ENCODE data around the gene STK40.
A peak's percentile ranks its signal among the peaks of the same experiment; 100 is the strongest.

The STK40 gene

DNA sequence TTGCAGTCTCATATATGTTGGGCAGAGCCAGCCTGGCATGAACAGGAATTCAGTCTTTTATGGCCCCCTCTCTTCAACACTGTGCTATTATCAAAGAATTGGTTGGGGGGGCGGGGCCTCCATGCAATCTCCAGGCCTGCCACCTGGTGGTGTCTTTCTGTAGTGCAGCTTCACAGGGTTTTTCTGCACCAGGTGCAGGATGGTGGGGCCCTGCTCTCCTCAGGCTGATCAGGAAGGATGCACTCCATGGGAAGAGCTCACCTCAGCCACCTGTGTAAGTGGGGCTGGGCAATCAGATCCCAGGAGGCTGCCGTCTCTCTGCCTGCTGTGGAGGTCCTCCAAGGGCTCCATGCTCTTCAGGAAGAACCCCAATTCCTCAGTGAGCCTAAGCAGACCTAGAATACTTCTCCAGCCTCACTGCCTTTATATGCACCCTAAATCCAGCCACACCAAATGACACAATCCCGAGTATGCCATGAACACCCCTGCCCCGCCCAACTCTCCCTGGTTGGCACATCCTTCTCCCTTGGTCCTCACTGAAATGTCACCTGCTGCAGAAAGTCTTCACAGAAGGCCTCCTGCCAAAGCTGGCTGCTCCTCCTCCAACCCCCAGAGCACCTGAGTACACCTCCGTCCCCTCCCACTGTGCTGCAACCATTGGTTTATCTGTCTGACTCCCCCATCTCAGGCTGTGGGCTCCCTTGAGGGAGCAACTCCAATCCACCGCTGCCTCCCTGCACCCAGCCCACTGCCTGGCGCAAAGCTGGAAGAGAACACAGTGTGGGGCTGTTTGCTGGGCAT lies 16.5 kb downstream of the STK40 start:
- peak overlapping the region; percentile 93 for H3K4me2 ChIP-seq (ENCODE audit: low read length)

DNA sequence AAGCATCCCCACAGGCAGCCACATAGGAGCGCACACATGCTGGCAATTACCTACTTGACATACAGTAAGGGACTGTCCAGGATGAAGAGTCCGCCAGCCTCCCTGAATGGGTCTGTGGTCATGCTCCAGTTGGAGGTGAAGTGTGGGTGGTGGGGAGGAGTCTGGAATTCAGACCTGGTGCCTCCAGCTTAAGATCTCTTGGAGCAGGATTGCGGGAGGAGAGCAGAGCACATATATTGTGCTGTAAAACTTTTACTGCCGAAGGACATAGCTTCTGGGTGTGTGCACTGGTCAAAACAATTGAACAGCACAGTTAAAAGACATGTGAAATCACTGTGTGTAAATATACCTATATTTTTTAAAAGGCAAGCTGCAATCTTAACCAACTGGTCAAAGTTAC lies 17.9 kb downstream of the STK40 start:
- Histone ChIP-seq H3K4me1 (ENCODE audit: control insufficient read depth, low read length) (peaks cover 76% of the 10 kb centered on the region), H4K20me1 (ENCODE audit: control insufficient read depth, insufficient read depth, low read depth, low read length) (peaks cover 17% of the 10 kb centered on the region; the same call in 1 of the 2 replicates), H3K4me2 (ENCODE audit: low read length) (no peak overlapping the region), H3K36me3 (ENCODE audit: control insufficient read depth, low read length) (peaks cover 64% of the 10 kb centered on the region), H3K27ac (ENCODE audit: low read depth, low read length) (no peak overlapping the region), H3K4me3 (ENCODE audit: low read length) (no peak overlapping the region), H3K9me2 (replicated peaks; ENCODE audit: control insufficient read depth, low read length) (no peaks in the 10 kb centered on the region), H3F3A (ENCODE audit: control insufficient read depth, insufficient read depth) (peaks cover 23% of the 10 kb centered on the region), H3K27me3 (ENCODE audit: control insufficient read depth, low read length) (no peaks in the 10 kb centered on the region), H3K79me2 (ENCODE audit: control insufficient read depth, low read length) (peaks cover 86% of the 10 kb centered on the region), H3K9me3 (ENCODE audit: control insufficient read depth, insufficient read depth, low read length) (no peaks in the 10 kb centered on the region)
- no peak for TF ChIP-seq EZH2phosphoT487 (IDR thresholded peaks at IDR 0.05; ENCODE audit: borderline replicate concordance, low read length)
- TF ChIP-seq, protein P1, sequence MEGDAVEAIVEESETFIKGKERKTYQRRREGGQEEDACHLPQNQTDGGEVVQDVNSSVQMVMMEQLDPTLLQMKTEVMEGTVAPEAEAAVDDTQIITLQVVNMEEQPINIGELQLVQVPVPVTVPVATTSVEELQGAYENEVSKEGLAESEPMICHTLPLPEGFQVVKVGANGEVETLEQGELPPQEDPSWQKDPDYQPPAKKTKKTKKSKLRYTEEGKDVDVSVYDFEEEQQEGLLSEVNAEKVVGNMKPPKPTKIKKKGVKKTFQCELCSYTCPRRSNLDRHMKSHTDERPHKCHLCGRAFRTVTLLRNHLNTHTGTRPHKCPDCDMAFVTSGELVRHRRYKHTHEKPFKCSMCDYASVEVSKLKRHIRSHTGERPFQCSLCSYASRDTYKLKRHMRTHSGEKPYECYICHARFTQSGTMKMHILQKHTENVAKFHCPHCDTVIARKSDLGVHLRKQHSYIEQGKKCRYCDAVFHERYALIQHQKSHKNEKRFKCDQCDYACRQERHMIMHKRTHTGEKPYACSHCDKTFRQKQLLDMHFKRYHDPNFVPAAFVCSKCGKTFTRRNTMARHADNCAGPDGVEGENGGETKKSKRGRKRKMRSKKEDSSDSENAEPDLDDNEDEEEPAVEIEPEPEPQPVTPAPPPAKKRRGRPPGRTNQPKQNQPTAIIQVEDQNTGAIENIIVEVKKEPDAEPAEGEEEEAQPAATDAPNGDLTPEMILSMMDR (IDR thresholded peaks at IDR 0.05; ENCODE audit: low read depth, low read length, poor library complexity, severe bottlenecking), result no peak

More for the DNA sequence above, 16.5 kb downstream of the STK40 start:
- Histone ChIP-seq H3K27ac (ENCODE audit: low read depth, low read length) (peak overlapping the region; percentile 87), H3K9me3 (ENCODE audit: control insufficient read depth, insufficient read depth, low read length) (no peaks in the 10 kb centered on the region), H3F3A (ENCODE audit: control insufficient read depth, insufficient read depth) (peaks cover 31% of the 10 kb centered on the region), H3K9me2 (replicated peaks; ENCODE audit: control insufficient read depth, low read length) (no peaks in the 10 kb centered on the region), H3K4me1 (ENCODE audit: control insufficient read depth, low read length) (peaks cover 90% of the 10 kb centered on the region), H4K20me1 (ENCODE audit: control insufficient read depth, insufficient read depth, low read depth, low read length) (peaks cover 17% of the 10 kb centered on the region; the same call in 1 of the 2 replicates), H3K36me3 (ENCODE audit: control insufficient read depth, low read length) (peaks cover 70% of the 10 kb centered on the region), H3K79me2 (ENCODE audit: control insufficient read depth, low read length) (peaks cover 91% of the 10 kb centered on the region), H3K4me3 (ENCODE audit: low read length) (peak overlapping the region; percentile 10), H3K27me3 (ENCODE audit: control insufficient read depth, low read length) (no peaks in the 10 kb centered on the region)
- TF ChIP-seq, protein P1 (IDR thresholded peaks at IDR 0.05; ENCODE audit: low read depth, low read length, poor library complexity, severe bottlenecking), result peak; percentile 94
- TF ChIP-seq EZH2phosphoT487 (IDR thresholded peaks at IDR 0.05; ENCODE audit: borderline replicate concordance, low read length), result no peak

DNA sequence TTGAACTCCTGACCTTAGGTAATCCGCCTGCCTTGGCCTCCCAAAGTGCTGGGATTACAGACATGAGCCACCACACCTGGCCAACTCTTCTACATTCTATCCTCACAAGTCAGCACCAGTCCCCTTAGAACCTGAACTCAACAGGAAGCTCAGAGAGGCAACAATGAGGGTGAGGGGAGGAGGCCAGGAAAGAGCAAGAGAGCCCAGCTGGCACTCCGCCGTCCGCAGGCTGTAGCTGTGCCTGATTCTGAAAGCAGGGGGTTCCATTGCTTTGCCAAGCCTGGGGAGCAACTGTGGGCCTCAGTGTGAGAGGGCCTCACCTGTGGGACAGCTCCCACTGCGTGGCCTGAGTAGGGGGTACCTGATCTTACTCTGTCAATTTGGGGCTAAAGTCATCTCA lies 18.7 kb downstream of the STK40 start:
- Histone ChIP-seq H3F3A (ENCODE audit: control insufficient read depth, insufficient read depth) (peaks cover 22% of the 10 kb centered on the region), H3K4me2 (ENCODE audit: low read length) (peak overlapping the region; percentile 9; the same call in 1 of the 2 replicates), H3K36me3 (ENCODE audit: control insufficient read depth, low read length) (peaks cover 66% of the 10 kb centered on the region), H4K20me1 (ENCODE audit: control insufficient read depth, insufficient read depth, low read depth, low read length) (peaks cover 17% of the 10 kb centered on the region; the same call in 1 of the 2 replicates), H3K4me3 (ENCODE audit: low read length) (no peak overlapping the region), H3K4me1 (ENCODE audit: control insufficient read depth, low read length) (peaks cover 68% of the 10 kb centered on the region), H3K79me2 (ENCODE audit: control insufficient read depth, low read length) (peaks cover 86% of the 10 kb centered on the region), H3K9me3 (ENCODE audit: control insufficient read depth, insufficient read depth, low read length) (no peaks in the 10 kb centered on the region), H3K9me2 (replicated peaks; ENCODE audit: control insufficient read depth, low read length) (no peaks in the 10 kb centered on the region), H3K27ac (ENCODE audit: low read depth, low read length) (no peak overlapping the region), H3K27me3 (ENCODE audit: control insufficient read depth, low read length) (no peaks in the 10 kb centered on the region)
- TF ChIP-seq, protein P1 (IDR thresholded peaks at IDR 0.05; ENCODE audit: low read depth, low read length, poor library complexity, severe bottlenecking), result no peak
- TF ChIP-seq EZH2phosphoT487 (IDR thresholded peaks at IDR 0.05; ENCODE audit: borderline replicate concordance, low read length), result no peak

Data from DOHH2 (cell line).